H1 (cell line): ENCODE measurements around the gene LHPP. TPM values are rescaled to one million over a fixed set of nuclear protein-coding genes. Genes with fewer than 3 reads are reported as not detected.

Source experiments
- CTCF ChIA-PET: fragments of 300-600 bp; sonication (Branson Sonifier 250); formaldehyde crosslinking; loops from one replicate; lab custom pipeline; 2021; ENCODE audit not compliant: partially characterized antibody; lab: Charles Lee
- POLR2A ChIA-PET: fragments of 300-600 bp; sonication (Branson Sonifier 250); formaldehyde crosslinking; loops from one replicate; lab custom pipeline; 2021; ENCODE audit warnings: inconsistent platforms; ENCODE audit not compliant: partially characterized antibody; lab: Charles Lee
- DNase-seq, 2 experiments: peaks; one replicate each; pipeline versions ENCODE4 v3.0.0 to v3.0.0-alpha.2; 2010 to 2022; ENCODE audit warnings: low spot score in 2 of 2, low read depth in 1 of 2, mixed read lengths in 1 of 2
- FAIRE-seq: peaks from 2 replicates; lab custom pipeline; 2011; peaks lifted over from hg19 to GRCh38; lab: Jason Lieb, UNC
- H2AFZ ChIP-seq: 2 replicates; pipeline ENCODE4 v1.8.1; 2012; ENCODE audit warnings: low read length, inconsistent platforms
- H2AK5ac ChIP-seq: 2 replicates; pipeline ENCODE4 v1.6.1; 2013; ENCODE audit warnings: low read depth, low read length
- H2BK120ac ChIP-seq: replicated peaks from 2 replicates; pipeline ENCODE3; 2013; ENCODE audit warnings: low read depth, low read length, inconsistent platforms
- H2BK12ac ChIP-seq: 2 replicates; pipeline ENCODE4 v1.6.1; 2013; ENCODE audit warnings: low read depth, low read length
- H2BK15ac ChIP-seq: 2 replicates; pipeline ENCODE4 v1.6.1; 2013; ENCODE audit warnings: low read length
- H2BK20ac ChIP-seq: 2 replicates; pipeline ENCODE4 v1.6.1; 2013; ENCODE audit warnings: low read length
- H2BK5ac ChIP-seq: 2 replicates; pipeline ENCODE4 v1.6.1; 2013; ENCODE audit warnings: low read depth, low read length
- H3K14ac ChIP-seq: 2 replicates; pipeline ENCODE4 v1.6.1; 2013; ENCODE audit warnings: inconsistent platforms; ENCODE audit not compliant: insufficient read length
- H3K18ac ChIP-seq: 2 replicates; pipeline ENCODE4 v1.6.1; 2013; ENCODE audit warnings: low read length; ENCODE audit errors: extremely low read depth
- H3K23ac ChIP-seq: 2 replicates; pipeline ENCODE4 v1.6.1; 2013; ENCODE audit warnings: inconsistent platforms; ENCODE audit not compliant: insufficient read length
- H3K23me2 ChIP-seq: 2 replicates; pipeline ENCODE4 v1.6.1; 2013; ENCODE audit warnings: low read depth, low read length
- H3K27ac ChIP-seq: 2 replicates; pipeline ENCODE4 v1.6.1; 2011; ENCODE audit warnings: low read depth, low read length, inconsistent platforms
- H3K27me3 ChIP-seq, 4 experiments: replicated peaks in 1 of 4; 1 replicate in 1 of 4; 2 replicates in 3 of 4; pipeline versions ENCODE4 v1.6.1 to v1.8.1; 2011 to 2013; ENCODE audit warnings: low read length in 3 of 4, mild to moderate bottlenecking in 3 of 4, inconsistent platforms in 2 of 4, mixed read lengths in 2 of 4, moderate library complexity in 1 of 4; ENCODE audit not compliant: control insufficient read depth in 3 of 4, insufficient read depth in 3 of 4; ENCODE audit errors: extremely low read depth in 1 of 4
- H3K36me3 ChIP-seq, 4 experiments: 2 replicates each; pipeline versions ENCODE4 v1.6.1 to v1.8.1; 2011 to 2013; ENCODE audit warnings: mild to moderate bottlenecking in 4 of 4, low read length in 3 of 4, moderate library complexity in 2 of 4, control low read depth in 1 of 4, inconsistent platforms in 1 of 4; ENCODE audit not compliant: insufficient read depth in 4 of 4, control insufficient read depth in 2 of 4
- H3K4ac ChIP-seq: replicated peaks from 2 replicates; pipeline ENCODE3; 2013; ENCODE audit warnings: low read length, low read depth, mixed read lengths, inconsistent platforms; ENCODE audit not compliant: insufficient read length
- H3K4me1 ChIP-seq, 4 experiments: replicated peaks in 1 of 4; 1 replicate in 1 of 4; 2 replicates in 3 of 4; pipeline versions ENCODE4 v1.6.1 to v1.8.1; 2011 to 2013; ENCODE audit warnings: low read length in 3 of 4, inconsistent platforms in 2 of 4, mixed read lengths in 1 of 4; ENCODE audit not compliant: insufficient read depth in 4 of 4, control insufficient read depth in 3 of 4
- H3K4me2 ChIP-seq, 2 experiments: 2 replicates each; pipeline versions ENCODE4 v1.6.1 to v1.8.1; 2011 to 2013; ENCODE audit warnings: low read depth in 2 of 2, low read length in 2 of 2, control low read depth in 1 of 2, inconsistent platforms in 1 of 2, mild to moderate bottlenecking in 1 of 2; ENCODE audit not compliant: insufficient read depth in 1 of 2
- H3K4me3 ChIP-seq, 4 experiments: fragments of 200-600, 300-600 bp in 1 of 4; sonication (generic), shearing (Covaris generic), sonication (Bioruptor Twin) in 1 of 4; 2 replicates each; pipeline versions ENCODE4 v1.5.1 to v1.8.1; 2011 to 2016; ENCODE audit warnings: low read length in 4 of 4, low read depth in 3 of 4, control low read depth in 2 of 4, inconsistent platforms in 2 of 4, mild to moderate bottlenecking in 2 of 4, mixed read lengths in 1 of 4, moderate library complexity in 1 of 4; ENCODE audit not compliant: insufficient read depth in 2 of 4; ENCODE audit errors: extremely low read depth in 1 of 4
- H3K56ac ChIP-seq: replicated peaks from 2 replicates; pipeline ENCODE3; 2013; ENCODE audit warnings: low read depth, mild to moderate bottlenecking, mixed read lengths, low read length, inconsistent platforms; ENCODE audit not compliant: insufficient read length
- H3K79me1 ChIP-seq: 2 replicates; pipeline ENCODE4 v1.6.1; 2013; ENCODE audit warnings: low read depth, low read length, control low read depth
- H3K79me2 ChIP-seq, 2 experiments: 2 replicates each; pipeline versions ENCODE4 v1.6.1 to v1.8.1; 2012 to 2013; ENCODE audit warnings: low read length in 2 of 2, mild to moderate bottlenecking in 2 of 2, inconsistent platforms in 1 of 2; ENCODE audit not compliant: insufficient read depth in 2 of 2, control insufficient read depth in 1 of 2
- H3K9ac ChIP-seq, 4 experiments: replicated peaks in 1 of 4; 1 replicate in 1 of 4; 2 replicates in 3 of 4; pipeline versions ENCODE4 v1.6.1 to v1.8.1; 2011 to 2013; ENCODE audit warnings: low read depth in 3 of 4, low read length in 3 of 4, control low read depth in 2 of 4, mild to moderate bottlenecking in 2 of 4, moderate library complexity in 2 of 4, inconsistent platforms in 1 of 4; ENCODE audit errors: extremely low read depth in 1 of 4
- H3K9me3 ChIP-seq, 2 experiments: 2 replicates each; pipeline versions ENCODE4 v1.6.1 to v1.8.1; 2012 to 2013; ENCODE audit warnings: mild to moderate bottlenecking in 2 of 2, moderate library complexity in 2 of 2, control low read depth in 1 of 2, inconsistent platforms in 1 of 2, low read depth in 1 of 2, low read length in 1 of 2, mixed read lengths in 1 of 2; ENCODE audit not compliant: insufficient read depth in 2 of 2
- H4K20me1 ChIP-seq, 2 experiments: replicated peaks in 1 of 2; 2 replicates each; pipeline versions ENCODE3 to v1.8.1; 2011 to 2013; ENCODE audit warnings: inconsistent platforms in 2 of 2, low read length in 2 of 2, mild to moderate bottlenecking in 1 of 2; ENCODE audit not compliant: insufficient read depth in 2 of 2, control insufficient read depth in 1 of 2
- H4K5ac ChIP-seq: 2 replicates; pipeline ENCODE4 v1.6.1; 2013; ENCODE audit warnings: low read length, low read depth, mixed read lengths, inconsistent platforms; ENCODE audit not compliant: insufficient read length
- H4K8ac ChIP-seq: 2 replicates; pipeline ENCODE4 v1.8.0; 2013; ENCODE audit warnings: mild to moderate bottlenecking, moderate library complexity, low read length, inconsistent platforms; ENCODE audit not compliant: insufficient read depth; ENCODE audit errors: extremely low read depth
- H4K91ac ChIP-seq: replicated peaks from 2 replicates; pipeline ENCODE3; 2013; ENCODE audit warnings: low read length, mixed read lengths, inconsistent platforms; ENCODE audit not compliant: insufficient read length
- NRF1 ChIP-seq: IDR thresholded peaks from 2 replicates; pipeline ENCODE4 v1.6.1; 2011; ENCODE audit warnings: mild to moderate bottlenecking, low read depth, low read length, improper control_type of control experiment
- TCF12 ChIP-seq: IDR thresholded peaks from 2 replicates; pipeline ENCODE4 v1.6.1; 2011; ENCODE audit warnings: low read depth, mild to moderate bottlenecking, low read length
- WGBS, 2 experiments: shearing (Covaris generic) in 1 of 2; methylation state at CpG; one replicate each; pipeline versions ENCODE4 v1.1.6 to v1.1.7; 2013 to 2015; ENCODE audit warnings: low lambda C conversion rate in 2 of 2, mixed read lengths in 2 of 2, inconsistent platforms in 1 of 2, low coverage in 1 of 2, missing lambda C conversion rate in 1 of 2; ENCODE audit not compliant: insufficient replicate concordance in 2 of 2, insufficient coverage in 1 of 2, insufficient read length in 1 of 2; ENCODE audit errors: extremely low coverage in 1 of 2, missing lambda C conversion rate in 1 of 2; 5-methylcytosine and 5-hydroxymethylcytosine counted together
- polyA plus RNA-seq, 7 experiments: library from polyadenylated mRNA; depleted of rRNA in 3 of 7; stranded (reverse) in 5 of 7; unstranded in 2 of 7; fragments of >200 nt in 5 of 7; fragments of 200-250 nt in 2 of 7; gene quantifications; 1 replicate in 5 of 7; 2 replicates in 1 of 7; 4 replicates in 1 of 7; pipeline versions ENCODE4 v1.2.1 to v1.2.3, GENCODE V29; 2011 to 2013; ENCODE audit warnings: missing spikeins in 2 of 7, mixed read lengths in 2 of 7
- total RNA-seq: library from RNA; stranded (reverse); fragmentation: NEBNext Ultra II Directional; extraction: Animal tissue kit (Norgen Biotek cat#: 25700); gene quantifications from 2 replicates; pipeline ENCODE4 v1.2.1, GENCODE V29; 2021

Gene LHPP
- total and polyA plus RNA-seq, 2 of the 8 experiments (the other 6 are each of a cell fraction or from before 2014, with no cell fraction given): 26.0 to 45.0 TPM

DNA sequence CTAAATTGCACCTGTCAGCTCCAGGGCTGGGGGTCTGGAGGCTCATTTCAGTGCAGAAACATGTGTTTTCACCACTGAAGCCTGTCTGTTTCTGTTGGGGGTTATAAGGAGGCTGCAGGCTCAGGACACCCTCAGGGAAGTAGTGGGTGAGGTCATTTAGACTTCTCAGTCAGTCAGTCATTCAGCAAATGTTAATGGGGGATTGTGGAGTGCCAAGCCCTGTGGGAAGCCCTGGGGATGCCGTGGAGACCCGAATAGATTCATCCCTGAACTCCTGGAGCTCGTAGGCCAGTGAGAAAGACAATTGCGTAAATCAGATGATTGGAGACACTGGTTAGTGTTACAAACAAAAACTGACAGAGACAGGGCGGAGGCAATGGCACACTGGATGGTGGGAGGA, 19.2 kb downstream of the LHPP start:
- Histone ChIP-seq H4K20me1 (peaks cover 0 to 2% of the 10 kb centered on the region in 2 experiments), H3K14ac (no peak overlapping the region), H3K4me2 (no peak overlapping the region), H3K23me2 (0 out of 2 replicates have a peak, but pooled peaks cover 2% of the 10 kb centered on the region), H3K79me2 (no peaks in the 10 kb centered on the region), H2BK120ac (no peak overlapping the region), H4K91ac (no peak overlapping the region), H2BK15ac (no peak overlapping the region), H3K9me3 (no peaks in the 10 kb centered on the region), H2BK5ac (no peak overlapping the region), H2AFZ (no peak overlapping the region), H3K9ac (no peak overlapping the region), H3K4me3 (no peak overlapping the region), H4K8ac (no peak overlapping the region), H3K4me1 (peaks cover 4 to 21% (median 11%) of the 10 kb centered on the region in 4 experiments), H4K5ac (no peak overlapping the region), H2BK12ac (no peak overlapping the region), H3K36me3 (peaks cover 0 to 5% (median 0%) of the 10 kb centered on the region in 4 experiments; a peak in 1 of 8 replicates), H3K79me1 (peaks cover 12% of the 10 kb centered on the region), H2BK20ac (no peak overlapping the region), H3K4ac (no peak overlapping the region), H3K56ac (no peak overlapping the region), H3K27me3 (no peaks in the 10 kb centered on the region), H3K23ac (no peak overlapping the region), H3K18ac (peak overlapping the region; percentile 83; the same call in 1 of the 2 replicates), H3K27ac (no peak overlapping the region), H2AK5ac (no peak overlapping the region)
- 68% methylated on average over 5 of the region's 5 CpGs; no CpG with 5 or more reads in 1 of the 2 experiments for WGBS, 2 experiments
- POLR2A ChIA-PET: interaction anchor here (0.7 to 1.0 kb wide), 3 partner anchors 10 to 72 kb away, joined by 3 read pairs; partner anchors contain the start of gene OAT
- no peak for FAIRE-seq
- no peak for DNase-seq
- TF ChIP-seq NRF1 (no peak), TCF12 (no peak)
- CTCF ChIA-PET: interaction anchor here (1.2 to 3.2 kb wide), 2 partner anchors 12 to 32 kb away, joined by 3 to 14 read pairs; partner anchors contain the start of gene NKX1-2
